HG03159 (cell line): ENCODE measurements around the gene FOXK2.

Experiments
- ATAC-seq: cut with Tn5 transposase; IDR thresholded peaks from one replicate; pipeline ENCODE4 v1.9.1; 2021; ENCODE audit warnings: mild to moderate bottlenecking, moderate library complexity; ENCODE audit not compliant: unreplicated experiment

The FOXK2 gene

GRCh38 chr17:82518826-82519810 is at the start of gene FOXK2:
Gene FOXK2 (plus strand): TSS chr17:82519732. CDS start chr17:82519889, 157 bp downstream.
- ATAC-seq = peak; percentile 93

- no peak for ATAC-seq
Observed at GRCh38 chr17:82470065-82470464, 49.5 kb upstream of the FOXK2 start.

- no peak for ATAC-seq
Observed at GRCh38 chr17:82474223-82475010, 45.1 kb upstream of the FOXK2 start.

GRCh38 chr17:82475458-82475857 is 44.1 kb upstream of the FOXK2 start:
- ATAC-seq = no peak

GRCh38 chr17:82477934-82478333 is 41.6 kb upstream of the FOXK2 start:
- ATAC-seq = no peak

GRCh38 chr17:82479602-82480001 is 39.9 kb upstream of the FOXK2 start:
- ATAC-seq = no peak

- ATAC-seq = no peak
Observed at GRCh38 chr17:82480318-82480717, 39.2 kb upstream of the FOXK2 start.

- no peak for ATAC-seq
Observed at GRCh38 chr17:82483204-82483660, 36.3 kb upstream of the FOXK2 start.

- ATAC-seq = no peak
Observed at GRCh38 chr17:82483836-82484235, 35.7 kb upstream of the FOXK2 start.

- no peak for ATAC-seq
Observed at GRCh38 chr17:82486231-82487094, 33.1 kb upstream of the FOXK2 start.

- ATAC-seq = no peak
Observed at GRCh38 chr17:82487910-82488309, 31.6 kb upstream of the FOXK2 start.

- no peak for ATAC-seq
Observed at GRCh38 chr17:82489117-82489516, 30.4 kb upstream of the FOXK2 start.

GRCh38 chr17:82489851-82490511 is 29.6 kb upstream of the FOXK2 start:
- no peak for ATAC-seq

- ATAC-seq = no peak
Observed at GRCh38 chr17:82490512-82491195, 28.9 kb upstream of the FOXK2 start.

GRCh38 chr17:82491196-82491530 is 28.4 kb upstream of the FOXK2 start:
- no peak for ATAC-seq

- no peak for ATAC-seq
Observed at GRCh38 chr17:82491533-82491932, 28.0 kb upstream of the FOXK2 start.

GRCh38 chr17:82492643-82493225 is 26.8 kb upstream of the FOXK2 start:
- no peak for ATAC-seq

GRCh38 chr17:82493226-82493781 is 26.2 kb upstream of the FOXK2 start:
- no peak for ATAC-seq
